OCI-LY1 (cell line): ENCODE data around the gene MAGI1.

Experiments
- EZH2 ChIP-seq: fragments of 200-600 bp; sonication (generic), shearing (Covaris generic); IDR thresholded peaks from 2 replicates; pipeline ENCODE4 v1.8.0; 2017; ENCODE audit warnings: borderline replicate concordance, mixed run types, mild to moderate bottlenecking, antibody characterized with exemption, low read length, moderate library complexity, mixed read lengths
- TF ChIP-seq, protein P1 (sequence below): fragments of 200-600 bp; sonication (generic), shearing (Covaris generic); IDR thresholded peaks from 2 replicates; pipeline ENCODE4 v1.5.1; 2017; ENCODE audit warnings: mild to moderate bottlenecking, antibody characterized with exemption, low read length, moderate library complexity, mixed read lengths

DNA sequence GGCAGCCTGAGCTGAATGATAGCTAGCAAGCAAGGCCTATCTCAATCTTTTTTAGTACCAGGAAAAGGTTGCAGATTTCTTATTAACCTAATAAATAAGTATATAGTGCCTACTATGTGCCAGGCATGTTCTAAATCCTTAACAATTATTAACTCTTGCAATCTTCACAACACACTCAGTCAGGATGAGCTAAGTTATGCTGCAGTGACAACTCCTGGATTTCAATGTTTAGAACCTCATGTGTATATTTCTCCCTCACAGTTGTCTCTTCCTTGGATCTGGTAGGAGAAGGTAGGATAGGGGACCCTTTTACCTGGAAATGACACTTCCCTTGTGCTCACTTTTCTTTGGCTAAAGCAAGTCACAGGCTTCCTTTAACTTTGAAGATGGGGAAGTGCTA, 39.3 kb upstream of the MAGI1 start:
- TF ChIP-seq, protein P1, sequence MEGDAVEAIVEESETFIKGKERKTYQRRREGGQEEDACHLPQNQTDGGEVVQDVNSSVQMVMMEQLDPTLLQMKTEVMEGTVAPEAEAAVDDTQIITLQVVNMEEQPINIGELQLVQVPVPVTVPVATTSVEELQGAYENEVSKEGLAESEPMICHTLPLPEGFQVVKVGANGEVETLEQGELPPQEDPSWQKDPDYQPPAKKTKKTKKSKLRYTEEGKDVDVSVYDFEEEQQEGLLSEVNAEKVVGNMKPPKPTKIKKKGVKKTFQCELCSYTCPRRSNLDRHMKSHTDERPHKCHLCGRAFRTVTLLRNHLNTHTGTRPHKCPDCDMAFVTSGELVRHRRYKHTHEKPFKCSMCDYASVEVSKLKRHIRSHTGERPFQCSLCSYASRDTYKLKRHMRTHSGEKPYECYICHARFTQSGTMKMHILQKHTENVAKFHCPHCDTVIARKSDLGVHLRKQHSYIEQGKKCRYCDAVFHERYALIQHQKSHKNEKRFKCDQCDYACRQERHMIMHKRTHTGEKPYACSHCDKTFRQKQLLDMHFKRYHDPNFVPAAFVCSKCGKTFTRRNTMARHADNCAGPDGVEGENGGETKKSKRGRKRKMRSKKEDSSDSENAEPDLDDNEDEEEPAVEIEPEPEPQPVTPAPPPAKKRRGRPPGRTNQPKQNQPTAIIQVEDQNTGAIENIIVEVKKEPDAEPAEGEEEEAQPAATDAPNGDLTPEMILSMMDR: no peak
- no peak for TF ChIP-seq EZH2
